LoVo (cell line): ENCODE results near the gene FXR1.
"Not testable (repeated sequence)": the region's sequence is repeated elsewhere in the genome, so short reads cannot be mapped to it uniquely, and the experiment has no call there.

Source experiments
- DNase-seq: peaks from one replicate; pipeline ENCODE4 v3.0.0-alpha.2; 2016; ENCODE audit warnings: low spot score

The FXR1 gene

GRCh38 chr3:180912304-180913296 is at the start of gene FXR1:
TSS of gene FXR1 (plus strand) at chr3:180912670. CDS start at chr3:180912686, 16 bp downstream.
- peak; percentile 95 for DNase-seq

DNA sequence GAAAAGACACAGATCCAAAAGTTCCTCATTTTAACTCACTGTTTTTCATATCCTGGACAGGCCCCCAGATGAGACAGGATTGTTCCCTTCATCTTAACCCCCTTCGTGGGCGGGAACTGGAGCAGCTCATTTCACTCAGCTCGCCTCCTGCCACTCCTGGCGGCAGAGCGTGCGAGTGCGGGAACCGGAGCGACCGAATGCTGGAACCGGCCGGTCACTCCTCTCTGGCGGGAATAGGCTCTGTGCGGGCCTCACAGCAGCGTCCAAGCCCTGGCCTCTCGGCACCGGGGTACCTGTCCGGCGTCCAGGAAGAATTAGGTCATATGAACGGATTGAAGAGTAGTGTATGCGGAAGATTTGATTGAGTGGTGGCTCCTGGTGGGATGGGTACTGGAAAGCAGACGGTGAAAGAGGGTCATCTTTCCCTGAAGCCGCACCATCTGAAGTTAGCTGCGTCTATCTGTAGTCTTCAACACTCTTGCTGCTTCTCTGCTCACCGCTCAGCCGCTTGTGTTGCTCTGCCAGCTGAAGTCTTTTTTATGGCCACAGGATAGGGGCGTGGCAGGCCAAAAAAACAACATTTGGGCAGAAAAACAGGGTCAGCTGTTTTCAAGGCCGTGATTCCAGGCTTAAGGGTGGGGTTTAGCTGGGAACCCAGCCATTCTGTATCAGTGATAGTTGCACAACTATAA is 42.3 kb upstream of the FXR1 start:
- DNase-seq = no peak

DNA sequence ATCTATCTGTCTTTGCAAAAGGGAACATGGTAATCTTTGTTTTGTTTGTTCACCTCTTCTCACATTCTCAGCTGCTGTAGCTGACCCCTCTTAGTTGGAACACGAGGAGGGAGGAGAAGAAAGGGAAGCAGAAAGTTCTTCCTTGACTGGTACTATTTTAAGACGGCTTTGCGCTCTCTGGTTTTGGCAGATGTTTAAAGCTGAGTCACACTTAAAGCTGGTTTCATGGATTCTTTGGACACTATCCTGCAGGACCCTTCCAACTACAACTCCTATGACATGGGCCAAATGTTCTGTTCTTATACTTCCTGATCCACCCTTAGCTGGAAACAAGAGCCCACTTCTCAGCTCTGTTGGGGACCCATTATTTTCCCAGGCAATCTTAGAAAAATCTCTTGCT is 40.6 kb upstream of the FXR1 start:
- DNase-seq = no peak

GRCh38 chr3:180872430-180872829 is 40.0 kb upstream of the FXR1 start:
- not testable (repeated sequence) for DNase-seq

DNA sequence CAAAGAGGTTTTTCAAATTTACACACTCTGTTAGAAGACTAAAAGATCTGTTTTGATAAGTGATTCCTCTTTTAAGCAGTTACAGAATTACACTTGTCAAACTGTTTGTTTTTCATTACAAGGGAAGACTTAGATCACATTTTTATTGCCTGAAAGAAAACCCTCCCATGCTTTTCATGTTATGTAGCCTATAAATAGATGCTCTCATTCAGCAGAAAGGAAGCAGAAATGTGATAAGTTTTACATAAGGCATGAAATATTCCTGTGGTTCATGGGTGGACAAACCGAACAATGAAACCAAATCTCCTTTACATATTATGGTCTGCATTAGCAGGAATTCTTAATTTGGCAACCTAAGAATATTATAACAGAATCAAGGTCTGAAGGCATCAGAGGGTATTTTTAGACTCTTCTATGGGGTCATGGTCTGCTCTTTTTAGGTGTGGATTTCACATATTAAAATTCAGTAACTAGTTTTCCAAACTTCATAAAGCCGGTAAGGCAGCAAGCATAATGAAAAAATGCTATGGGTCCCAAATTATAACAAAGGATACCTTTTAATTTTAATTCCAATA is 37.3 kb upstream of the FXR1 start:
- no peak for DNase-seq

- DNase-seq = no peak
Observed at GRCh38 chr3:180881065-180881801, 31.2 kb upstream of the FXR1 start.

DNA sequence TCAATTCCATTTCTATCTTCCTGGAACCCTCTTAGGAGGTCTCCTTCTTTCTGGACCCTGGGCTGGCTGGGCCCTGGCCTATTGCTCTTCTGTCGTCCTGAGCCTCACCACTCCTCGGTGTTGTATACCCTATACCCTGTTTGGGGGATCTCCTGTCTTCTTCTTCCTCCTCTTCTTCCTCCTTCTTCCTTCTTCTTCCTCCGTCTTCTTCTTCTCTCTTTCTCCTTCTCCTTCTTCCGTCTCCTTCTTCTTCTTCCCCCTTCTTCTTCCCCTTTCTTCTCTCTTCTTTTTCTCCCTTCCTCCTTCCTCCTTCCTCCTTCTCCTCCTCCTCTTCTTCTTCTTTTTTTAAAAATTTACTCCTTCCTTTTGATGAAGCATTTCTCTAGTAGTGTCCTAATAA is 30.4 kb upstream of the FXR1 start:
- no peak for DNase-seq

DNA sequence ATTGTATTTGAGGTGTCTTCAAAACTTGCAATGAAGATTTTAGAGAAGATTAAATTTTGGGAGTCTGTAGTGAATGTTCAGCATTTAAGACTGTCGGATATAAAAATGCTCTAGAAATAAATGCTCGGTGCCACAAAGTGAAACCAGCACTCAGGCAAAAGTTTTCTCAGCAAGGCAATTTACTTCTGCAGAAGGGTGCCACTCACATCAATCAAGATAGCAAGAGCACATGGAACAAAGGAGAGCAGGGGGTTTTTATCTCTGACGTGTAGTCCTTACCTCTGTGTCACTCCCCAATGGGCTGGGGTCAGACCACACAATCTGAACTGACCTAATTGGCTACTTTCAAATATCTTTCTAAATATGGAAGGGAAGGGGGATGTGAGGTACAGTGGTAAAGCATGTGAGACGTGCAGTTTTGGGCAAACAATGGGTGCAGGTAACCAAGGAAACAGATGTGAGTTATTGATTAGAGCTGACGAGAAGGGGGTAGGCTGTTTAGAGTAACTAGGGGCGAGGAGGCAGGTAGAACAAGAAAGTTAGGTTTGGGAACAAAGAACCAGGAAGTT is 23.4 kb upstream of the FXR1 start:
- no peak for DNase-seq

GRCh38 chr3:180898572-180898971 is 13.9 kb upstream of the FXR1 start:
- DNase-seq = no peak

DNA sequence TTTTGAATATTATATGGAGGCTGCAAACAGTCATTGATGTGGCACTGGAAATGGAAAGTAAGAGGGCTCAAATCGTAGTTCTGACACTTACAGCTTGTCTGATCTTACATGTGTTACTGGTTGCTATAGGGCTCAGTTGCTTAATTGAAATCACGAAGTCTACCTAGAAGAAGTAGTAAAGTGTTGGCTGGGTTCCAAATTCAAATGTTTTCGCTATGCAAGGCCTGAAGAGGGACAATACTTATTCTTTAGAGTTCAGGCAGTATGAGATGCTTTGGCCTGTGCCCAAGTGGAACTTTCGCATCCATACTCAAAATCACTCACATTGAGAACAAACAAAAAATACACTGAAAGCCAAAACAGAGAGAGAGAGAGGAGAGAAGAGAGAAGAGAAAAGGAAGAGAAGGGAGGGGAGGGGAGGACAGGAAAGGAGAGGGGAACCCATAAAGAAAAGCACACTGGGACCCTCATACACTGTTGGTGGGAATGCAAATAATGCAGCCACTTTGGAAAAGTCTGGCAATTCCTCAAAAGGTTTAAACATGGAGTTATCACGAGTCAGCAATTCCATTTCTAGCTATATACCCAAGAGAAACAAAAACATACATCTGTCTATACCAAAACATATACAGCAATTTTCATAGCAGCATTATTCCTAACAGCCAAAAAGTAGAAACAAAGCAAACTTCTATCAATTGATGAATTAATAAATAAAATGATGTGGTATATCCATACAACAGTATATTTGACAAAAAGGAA is 2.9 kb upstream of the FXR1 start:
- no peak for DNase-seq

- no peak for DNase-seq
Observed at GRCh38 chr3:180910823-180911222, 1.6 kb upstream of the FXR1 start.

DNA sequence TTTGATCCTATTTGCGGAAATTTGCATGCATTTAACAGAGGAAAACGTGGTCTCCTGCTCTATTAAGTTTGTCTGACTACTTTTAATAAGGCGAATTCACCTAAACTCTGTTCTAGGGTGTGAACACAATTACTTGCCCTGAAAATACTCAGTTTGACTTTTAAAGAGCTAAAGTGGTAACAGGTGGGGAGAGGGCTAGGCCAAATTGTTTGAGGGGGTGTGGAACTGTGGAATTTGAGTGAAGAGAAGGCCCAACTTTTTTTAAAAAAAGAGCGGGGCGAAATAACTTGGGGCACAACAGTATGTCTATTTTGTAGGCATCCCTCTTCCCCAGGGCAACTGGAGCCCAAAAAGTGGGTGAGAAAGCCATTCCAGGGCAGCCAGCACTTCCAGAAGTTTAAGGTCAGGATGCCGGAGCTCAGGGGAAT is 580 bp upstream of the FXR1 start:
- DNase-seq = no peak

GRCh38 chr3:180913581-180914404 is 1.3 kb downstream of the FXR1 start:
- no peak for DNase-seq

GRCh38 chr3:180918542-180918941 is 6.1 kb downstream of the FXR1 start:
- no peak for DNase-seq

- DNase-seq = no peak
Observed at GRCh38 chr3:180922242-180922641, 9.8 kb downstream of the FXR1 start.

DNA sequence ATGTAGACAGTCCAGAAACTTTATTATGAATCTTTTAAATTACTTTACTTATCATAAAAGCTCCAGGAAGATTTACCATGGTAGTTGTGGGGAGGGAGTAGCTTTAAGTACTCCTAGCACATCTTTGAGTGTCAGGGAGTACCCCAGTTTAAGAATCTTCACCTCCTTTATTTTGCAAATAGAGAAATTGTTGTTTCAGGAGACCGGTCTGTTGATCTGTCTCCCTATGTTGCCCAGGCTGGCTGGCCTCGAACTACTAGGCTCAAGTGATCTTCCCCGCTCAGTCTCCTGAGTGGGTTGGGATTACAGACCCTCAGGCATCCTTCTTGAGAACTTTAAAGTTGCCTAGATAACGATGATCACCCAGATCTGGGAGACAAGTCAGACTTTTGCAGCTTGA is 11.1 kb downstream of the FXR1 start:
- no peak for DNase-seq

- no peak for DNase-seq
Observed at GRCh38 chr3:180926526-180926925, 14.1 kb downstream of the FXR1 start.

GRCh38 chr3:180929376-180929775 is 16.9 kb downstream of the FXR1 start:
- DNase-seq = no peak

DNA sequence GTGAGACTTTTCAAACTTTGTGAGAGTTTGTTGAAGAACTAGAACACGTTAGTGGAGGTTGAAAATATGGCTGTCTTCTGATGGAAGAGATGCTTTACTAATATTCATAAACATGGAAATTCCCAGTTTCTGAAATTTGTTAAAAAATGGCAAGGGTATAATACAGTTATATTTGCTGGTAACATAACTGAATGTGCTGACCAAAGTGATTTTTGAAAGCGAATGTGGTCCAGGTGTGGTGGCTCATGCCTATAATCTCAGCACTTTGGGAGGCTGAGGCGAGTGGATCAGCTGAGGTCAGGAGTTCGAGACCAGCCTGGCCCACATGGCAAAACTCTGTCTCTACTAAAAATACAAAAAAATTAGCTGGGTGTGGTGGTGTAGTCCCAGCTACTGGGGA is 18.1 kb downstream of the FXR1 start:
- DNase-seq = no peak

- no peak for DNase-seq
Observed at GRCh38 chr3:180932819-180933218, 20.3 kb downstream of the FXR1 start.
